ENCODE data around the gene MARK4.

MARK4 gene

DNA sequence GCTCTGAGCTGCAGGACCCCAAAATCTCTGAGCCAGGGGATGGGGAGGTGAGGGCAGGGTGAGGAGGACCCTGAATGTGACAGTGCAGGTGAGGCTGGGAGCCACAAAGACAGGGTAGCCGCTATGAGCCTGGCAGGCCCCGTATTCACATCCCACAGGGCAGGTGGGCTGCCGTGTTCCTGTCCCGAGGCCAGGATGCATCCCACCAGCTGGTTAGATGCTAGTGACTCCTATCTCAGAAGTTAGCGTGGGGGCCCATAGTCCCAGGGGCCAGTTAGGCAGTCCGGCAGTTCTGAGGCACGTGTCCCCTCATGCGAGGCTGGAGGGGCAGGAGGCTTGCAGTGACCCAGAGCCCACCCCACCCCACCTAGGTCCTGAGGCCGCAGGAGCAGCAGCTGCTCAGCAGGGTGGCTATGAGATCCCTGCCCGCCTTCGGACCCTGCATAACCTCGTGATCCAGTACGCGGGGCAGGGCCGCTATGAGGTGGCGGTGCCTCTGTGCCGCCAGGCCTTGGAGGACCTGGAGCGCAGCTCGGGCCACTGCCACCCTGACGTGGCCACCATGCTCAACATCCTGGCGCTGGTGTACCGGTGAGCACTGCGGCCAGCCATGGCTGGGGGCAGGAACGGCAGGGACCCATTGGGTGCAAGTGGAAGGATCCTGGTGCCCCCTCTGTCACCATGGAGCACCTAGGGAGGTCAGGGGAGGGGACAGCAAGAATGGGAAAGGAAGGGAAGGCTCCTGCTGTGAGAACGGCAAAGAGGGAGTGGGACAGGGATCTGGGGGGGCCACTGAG is 96.7 kb downstream of the MARK4 start:
- DNase-seq (ENCODE audit: low read depth, low spot score) = no peak
- Histone ChIP-seq H3K4me1 (ENCODE audit: control insufficient read depth, insufficient read depth, low read length) (peaks cover 2% of the 10 kb centered on the region; the same call in 1 of the 2 replicates), H3K36me3 (ENCODE audit: control insufficient read depth, insufficient read depth, low read length) (peaks cover 28% of the 10 kb centered on the region), H3K9me3 (ENCODE audit: control insufficient read depth, insufficient read depth, low read length) (no peaks in the 10 kb centered on the region), H3K27me3 (ENCODE audit: control insufficient read depth, insufficient read depth, low read length) (no peaks in the 10 kb centered on the region), H3K4me3 (ENCODE audit: low read length) (no peak overlapping the region), H3K27ac (ENCODE audit: low read length) (no peak overlapping the region)
- no CpG with 5 or more reads among the region's 25 CpGs for WGBS (ENCODE audit: insufficient coverage, insufficient read length)

DNA sequence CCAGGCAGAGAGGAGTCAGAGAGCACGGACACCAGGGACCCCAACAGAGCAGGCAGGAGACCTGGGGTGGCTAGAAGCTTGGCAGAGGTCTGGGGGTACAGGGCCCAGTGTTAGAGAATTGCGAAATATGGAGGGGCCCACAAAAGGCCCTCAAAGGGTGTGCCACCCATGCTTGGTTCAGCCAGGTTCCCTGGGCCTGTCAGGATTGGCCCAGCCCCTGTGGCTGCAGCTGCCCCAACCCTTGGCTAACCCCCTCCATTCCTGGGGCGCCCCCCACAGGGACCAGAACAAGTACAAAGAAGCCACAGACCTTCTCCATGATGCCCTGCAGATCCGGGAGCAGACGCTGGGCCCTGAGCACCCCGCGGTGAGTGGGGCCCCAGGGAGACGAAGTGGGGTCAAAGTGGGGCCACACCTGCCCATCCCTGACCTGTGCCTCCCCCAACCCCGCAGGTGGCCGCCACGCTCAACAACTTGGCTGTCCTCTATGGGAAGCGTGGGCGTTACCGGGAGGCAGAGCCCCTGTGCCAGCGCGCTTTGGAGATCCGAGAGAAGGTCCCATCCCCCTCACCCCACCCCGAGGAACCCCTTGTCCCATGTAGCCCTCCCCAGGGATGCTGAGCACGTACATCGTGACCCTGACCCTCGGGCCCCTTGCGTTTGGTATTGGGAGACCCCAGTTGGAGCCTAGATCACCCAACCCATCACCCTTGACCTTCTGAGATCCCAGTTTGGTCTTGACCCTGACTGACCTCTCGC is 97.5 kb downstream of the MARK4 start:
- H3K4me3 ChIP-seq (ENCODE audit: low read length) = no peak overlapping the region
- H3K36me3 ChIP-seq (ENCODE audit: control insufficient read depth, insufficient read depth, low read length) = peaks cover 35% of the 10 kb centered on the region
- no peak overlapping the region for H3K27ac ChIP-seq (ENCODE audit: low read length)
- no peaks in the 10 kb centered on the region for H3K9me3 ChIP-seq (ENCODE audit: control insufficient read depth, insufficient read depth, low read length)
- no peaks in the 10 kb centered on the region for H3K27me3 ChIP-seq (ENCODE audit: control insufficient read depth, insufficient read depth, low read length)
- no CpG with 5 or more reads among the region's 23 CpGs for WGBS (ENCODE audit: insufficient coverage, insufficient read length)
- H3K4me1 ChIP-seq (ENCODE audit: control insufficient read depth, insufficient read depth, low read length) = peaks cover 2% of the 10 kb centered on the region; the same call in 1 of the 2 replicates
- DNase-seq (ENCODE audit: low read depth, low spot score) = no peak

DNA sequence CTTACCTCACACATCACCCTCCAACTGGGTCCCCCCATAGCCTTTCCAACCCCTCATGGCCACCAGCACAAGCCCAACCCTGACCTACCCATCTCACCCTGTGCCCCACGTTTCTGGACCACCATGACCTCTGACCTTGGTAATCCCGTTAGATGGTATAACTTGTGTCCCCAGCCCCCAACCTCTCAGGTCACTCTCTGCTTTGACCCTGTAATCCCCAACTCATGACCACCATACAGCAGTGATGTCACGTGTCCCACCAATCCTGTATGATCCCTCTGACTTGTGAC is 98.0 kb downstream of the MARK4 start:
- H3K27ac ChIP-seq (ENCODE audit: low read length) = no peak overlapping the region
- WGBS (ENCODE audit: insufficient coverage, insufficient read length) = no CpG with 5 or more reads among the region's 3 CpGs
- H3K4me3 ChIP-seq (ENCODE audit: low read length) = no peak overlapping the region
- no peak for DNase-seq (ENCODE audit: low read depth, low spot score)
- H3K9me3 ChIP-seq (ENCODE audit: control insufficient read depth, insufficient read depth, low read length) = no peaks in the 10 kb centered on the region
- H3K4me1 ChIP-seq (ENCODE audit: control insufficient read depth, insufficient read depth, low read length) = peaks cover 2% of the 10 kb centered on the region; the same call in 1 of the 2 replicates
- peaks cover 38% of the 10 kb centered on the region for H3K36me3 ChIP-seq (ENCODE audit: control insufficient read depth, insufficient read depth, low read length)
- no peaks in the 10 kb centered on the region for H3K27me3 ChIP-seq (ENCODE audit: control insufficient read depth, insufficient read depth, low read length)

DNA sequence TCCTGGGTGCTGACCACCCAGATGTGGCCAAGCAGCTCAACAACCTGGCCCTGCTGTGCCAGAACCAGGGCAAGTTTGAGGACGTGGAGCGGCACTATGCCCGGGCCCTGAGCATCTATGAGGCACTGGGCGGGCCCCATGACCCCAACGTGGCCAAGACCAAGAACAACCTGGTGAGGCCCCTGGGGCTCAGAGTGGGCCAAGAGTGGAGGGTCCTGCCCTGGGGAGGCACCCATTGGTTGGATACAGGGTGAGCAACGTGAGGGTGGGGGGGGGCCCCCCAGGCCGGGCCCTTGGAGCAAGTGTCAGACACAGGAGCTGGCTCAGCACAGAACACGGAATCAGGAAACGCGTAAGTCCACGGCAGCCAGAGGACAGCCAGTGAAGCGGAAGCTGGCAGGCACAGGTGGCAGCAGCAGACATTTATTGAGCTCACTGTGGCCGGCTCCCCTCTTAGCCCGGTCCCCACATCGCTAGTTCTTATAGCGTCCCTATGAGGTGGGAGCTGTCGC is 98.4 kb downstream of the MARK4 start:
- no CpG with 5 or more reads among the region's 17 CpGs for WGBS (ENCODE audit: insufficient coverage, insufficient read length)
- Histone ChIP-seq H3K9me3 (ENCODE audit: control insufficient read depth, insufficient read depth, low read length) (no peaks in the 10 kb centered on the region), H3K4me1 (ENCODE audit: control insufficient read depth, insufficient read depth, low read length) (peaks cover 2% of the 10 kb centered on the region; the same call in 1 of the 2 replicates), H3K27ac (ENCODE audit: low read length) (no peak overlapping the region), H3K36me3 (ENCODE audit: control insufficient read depth, insufficient read depth, low read length) (peaks cover 40% of the 10 kb centered on the region), H3K27me3 (ENCODE audit: control insufficient read depth, insufficient read depth, low read length) (no peaks in the 10 kb centered on the region), H3K4me3 (ENCODE audit: low read length) (no peak overlapping the region)
- no peak for DNase-seq (ENCODE audit: low read depth, low spot score)

- peaks cover 48% of the 10 kb centered on the region for H3K36me3 ChIP-seq (ENCODE audit: control insufficient read depth, insufficient read depth, low read length)
- WGBS (ENCODE audit: insufficient coverage, insufficient read length) = no CpG with 5 or more reads among the region's 17 CpGs
- H3K4me3 ChIP-seq (ENCODE audit: low read length) = no peak overlapping the region
- peaks cover 2% of the 10 kb centered on the region; the same call in 1 of the 2 replicates for H3K4me1 ChIP-seq (ENCODE audit: control insufficient read depth, insufficient read depth, low read length)
- no peak overlapping the region for H3K27ac ChIP-seq (ENCODE audit: low read length)
- DNase-seq (ENCODE audit: low read depth, low spot score) = no peak
- no peaks in the 10 kb centered on the region for H3K27me3 ChIP-seq (ENCODE audit: control insufficient read depth, insufficient read depth, low read length)
- H3K9me3 ChIP-seq (ENCODE audit: control insufficient read depth, insufficient read depth, low read length) = no peaks in the 10 kb centered on the region
Measured at GRCh38 chr19:45350477-45351058, 99.5 kb downstream of the MARK4 start.

- DNase-seq (ENCODE audit: low read depth, low spot score) = no peak
- no CpG with 5 or more reads among the region's 13 CpGs for WGBS (ENCODE audit: insufficient coverage, insufficient read length)
- H3K36me3 ChIP-seq (ENCODE audit: control insufficient read depth, insufficient read depth, low read length) = peaks cover 55% of the 10 kb centered on the region
Measured at GRCh38 chr19:45351401-45351952, 100.4 kb downstream of the MARK4 start.

GRCh38 chr19:45352062-45352461 is 101.0 kb downstream of the MARK4 start:
- H3K4me3 ChIP-seq (ENCODE audit: low read length) = no peak overlapping the region
- no CpG with 5 or more reads among the region's 15 CpGs for WGBS (ENCODE audit: insufficient coverage, insufficient read length)

More at GRCh38 chr19:45351401-45351952, 100.4 kb downstream of the MARK4 start:
- no peak overlapping the region for H3K4me3 ChIP-seq (ENCODE audit: low read length)
- no peaks in the 10 kb centered on the region; the same call in 1 of the 2 replicates for H3K4me1 ChIP-seq (ENCODE audit: control insufficient read depth, insufficient read depth, low read length)
- no peak overlapping the region for H3K27ac ChIP-seq (ENCODE audit: low read length)
- H3K27me3 ChIP-seq (ENCODE audit: control insufficient read depth, insufficient read depth, low read length) = no peaks in the 10 kb centered on the region
- H3K9me3 ChIP-seq (ENCODE audit: control insufficient read depth, insufficient read depth, low read length) = no peaks in the 10 kb centered on the region

GRCh38 chr19:45352471-45352870 is 101.4 kb downstream of the MARK4 start:
- Histone ChIP-seq H3K4me3 (ENCODE audit: low read length) (no peak overlapping the region), H3K36me3 (ENCODE audit: control insufficient read depth, insufficient read depth, low read length) (peaks cover 65% of the 10 kb centered on the region), H3K27ac (ENCODE audit: low read length) (no peak overlapping the region), H3K4me1 (ENCODE audit: control insufficient read depth, insufficient read depth, low read length) (no peaks in the 10 kb centered on the region), H3K27me3 (ENCODE audit: control insufficient read depth, insufficient read depth, low read length) (no peaks in the 10 kb centered on the region), H3K9me3 (ENCODE audit: control insufficient read depth, insufficient read depth, low read length) (no peaks in the 10 kb centered on the region)
- DNase-seq (ENCODE audit: low read depth, low spot score) = no peak
- WGBS (ENCODE audit: insufficient coverage, insufficient read length) = no CpG with 5 or more reads among the region's 20 CpGs

More at GRCh38 chr19:45352062-45352461, 101.0 kb downstream of the MARK4 start:
- Histone ChIP-seq H3K36me3 (ENCODE audit: control insufficient read depth, insufficient read depth, low read length) (peaks cover 61% of the 10 kb centered on the region), H3K27me3 (ENCODE audit: control insufficient read depth, insufficient read depth, low read length) (no peaks in the 10 kb centered on the region), H3K27ac (ENCODE audit: low read length) (no peak overlapping the region), H3K4me1 (ENCODE audit: control insufficient read depth, insufficient read depth, low read length) (no peaks in the 10 kb centered on the region), H3K9me3 (ENCODE audit: control insufficient read depth, insufficient read depth, low read length) (no peaks in the 10 kb centered on the region)
- DNase-seq (ENCODE audit: low read depth, low spot score) = no peak

DNA sequence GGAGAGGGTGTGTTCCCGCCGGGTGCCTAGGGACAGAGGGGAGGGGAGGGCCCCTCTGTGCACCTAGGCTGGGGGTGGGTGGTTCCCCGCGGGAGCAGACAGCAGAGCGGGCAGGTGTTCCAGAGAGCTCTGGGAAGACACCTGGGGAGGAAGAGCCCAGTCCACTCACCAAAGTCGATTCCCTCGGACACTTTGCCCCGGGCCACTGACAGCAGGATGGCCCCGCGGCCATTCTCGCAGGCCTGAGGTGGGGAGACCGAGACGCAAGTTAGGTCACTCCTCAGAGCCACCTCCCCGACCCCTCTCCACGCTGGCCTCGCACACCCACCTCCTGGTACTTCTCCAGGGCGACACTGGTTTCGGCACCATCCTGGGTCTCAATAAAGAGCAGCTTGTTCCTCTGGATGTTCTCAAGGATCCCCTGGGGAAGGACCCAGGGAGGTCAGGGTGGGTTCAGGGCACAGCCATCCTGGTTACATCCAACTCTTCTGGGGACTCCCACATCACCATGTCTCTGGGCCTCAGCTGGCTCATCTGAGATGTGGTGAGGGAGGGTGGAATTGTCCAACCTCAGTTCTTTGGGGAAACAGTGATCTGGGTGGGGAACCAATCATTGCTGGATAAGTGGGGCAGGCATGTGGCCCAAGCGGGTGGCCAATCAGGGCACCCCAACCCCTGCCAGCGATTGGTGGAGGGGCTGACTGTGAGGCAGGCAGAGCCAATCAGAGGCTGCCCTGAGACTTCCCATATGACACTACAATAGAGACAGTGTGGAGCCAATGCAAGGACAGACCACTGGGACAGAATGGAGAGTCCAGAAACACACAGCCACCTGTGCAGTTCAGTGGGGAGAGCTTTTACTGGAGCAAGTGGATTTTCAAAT is 102.1 kb downstream of the MARK4 start:
- Histone ChIP-seq H3K4me1 (ENCODE audit: control insufficient read depth, insufficient read depth, low read length) (no peaks in the 10 kb centered on the region), H3K4me3 (ENCODE audit: low read length) (no peak overlapping the region), H3K27me3 (ENCODE audit: control insufficient read depth, insufficient read depth, low read length) (no peaks in the 10 kb centered on the region), H3K36me3 (ENCODE audit: control insufficient read depth, insufficient read depth, low read length) (peaks cover 68% of the 10 kb centered on the region), H3K9me3 (ENCODE audit: control insufficient read depth, insufficient read depth, low read length) (no peaks in the 10 kb centered on the region), H3K27ac (ENCODE audit: low read length) (no peak overlapping the region)
- DNase-seq (ENCODE audit: low read depth, low spot score) = no peak
- WGBS (ENCODE audit: insufficient coverage, insufficient read length) = no CpG with 5 or more reads among the region's 20 CpGs
